H1 (cell line): ENCODE results near the gene ACTR2.

Experiments used
- NRF1 ChIP-seq: IDR thresholded peaks from 2 replicates; pipeline ENCODE4 v1.6.1; 2011; ENCODE audit warnings: mild to moderate bottlenecking, low read depth, low read length, improper control_type of control experiment
- POLR2A ChIP-seq, 2 experiments: IDR thresholded peaks; 1 replicate in 1 of 2; 2 replicates in 1 of 2; pipeline ENCODE4 v1.6.1; 2011; ENCODE audit warnings: low read depth in 2 of 2, low read length in 2 of 2, mild to moderate bottlenecking in 2 of 2; ENCODE audit errors: control extremely low read depth in 1 of 2
- POLR2AphosphoS5 ChIP-seq: IDR thresholded peaks from 2 replicates; pipeline ENCODE4 v1.6.1; 2011; ENCODE audit warnings: low read depth, low read length
- RFX5 ChIP-seq: IDR thresholded peaks from 2 replicates; pipeline ENCODE4 v1.6.1; 2011; ENCODE audit warnings: low read depth, low read length, improper control_type of control experiment, borderline replicate concordance
- TEAD4 ChIP-seq: IDR thresholded peaks from 2 replicates; pipeline ENCODE4 v1.6.1; 2012; ENCODE audit warnings: low read depth, low read length, inconsistent platforms, mixed read lengths
- TF ChIP-seq, protein P1 (sequence below), 3 experiments: IDR thresholded peaks; 1 replicate in 2 of 3; 2 replicates in 1 of 3; pipeline versions ENCODE4 v1.5.1 to v1.6.1; 2011; ENCODE audit warnings: low read length in 3 of 3, mild to moderate bottlenecking in 3 of 3, inconsistent platforms in 2 of 3, low read depth in 1 of 3, moderate library complexity in 1 of 3; ENCODE audit not compliant: insufficient read depth in 1 of 3; ENCODE audit errors: control extremely low read depth in 1 of 3

DNA sequence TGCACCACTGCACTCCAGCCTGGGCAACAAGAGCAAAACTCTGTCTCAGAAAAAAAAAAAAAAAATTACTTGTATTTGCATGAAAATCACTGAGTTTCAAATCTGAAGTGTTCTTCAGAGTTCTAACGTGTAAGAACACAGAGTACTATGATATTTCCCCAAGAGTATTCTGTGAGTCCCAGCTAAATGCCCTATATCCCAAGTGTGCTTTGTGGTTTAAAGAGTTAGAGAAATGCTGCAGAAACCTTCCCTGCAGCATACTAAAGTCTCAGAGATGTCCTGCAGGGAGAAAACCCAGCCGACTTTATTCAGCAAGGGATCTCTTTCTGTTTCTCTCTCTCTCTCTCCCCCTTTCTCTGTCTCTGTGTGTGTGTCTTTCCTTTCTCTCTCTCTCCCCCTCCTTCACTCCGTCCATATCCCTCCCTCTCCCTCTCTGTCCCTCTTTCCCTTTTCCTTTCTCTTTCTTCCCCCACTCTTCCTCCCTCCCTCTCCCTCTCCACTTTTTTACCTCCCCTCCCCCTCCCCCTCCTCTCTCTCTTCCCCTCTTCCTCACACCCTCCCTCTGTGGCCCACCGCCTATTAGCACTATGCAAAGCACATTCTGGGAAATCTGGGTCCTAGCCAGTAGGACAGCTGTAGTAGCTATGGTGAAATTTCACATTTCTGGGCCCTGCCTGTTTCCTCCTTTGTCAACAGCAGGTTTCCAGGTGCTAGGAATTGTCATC, 54.2 kb downstream of the ACTR2 start:
- no peak for TF ChIP-seq POLR2A (IDR thresholded peaks at IDR 0.05; ENCODE audit: control extremely low read depth in 1 of 2, low read depth in 2 of 2, low read length in 2 of 2)
- TF ChIP-seq POLR2AphosphoS5: no peak
- TF ChIP-seq TEAD4: no peak
- TF ChIP-seq, protein P1, sequence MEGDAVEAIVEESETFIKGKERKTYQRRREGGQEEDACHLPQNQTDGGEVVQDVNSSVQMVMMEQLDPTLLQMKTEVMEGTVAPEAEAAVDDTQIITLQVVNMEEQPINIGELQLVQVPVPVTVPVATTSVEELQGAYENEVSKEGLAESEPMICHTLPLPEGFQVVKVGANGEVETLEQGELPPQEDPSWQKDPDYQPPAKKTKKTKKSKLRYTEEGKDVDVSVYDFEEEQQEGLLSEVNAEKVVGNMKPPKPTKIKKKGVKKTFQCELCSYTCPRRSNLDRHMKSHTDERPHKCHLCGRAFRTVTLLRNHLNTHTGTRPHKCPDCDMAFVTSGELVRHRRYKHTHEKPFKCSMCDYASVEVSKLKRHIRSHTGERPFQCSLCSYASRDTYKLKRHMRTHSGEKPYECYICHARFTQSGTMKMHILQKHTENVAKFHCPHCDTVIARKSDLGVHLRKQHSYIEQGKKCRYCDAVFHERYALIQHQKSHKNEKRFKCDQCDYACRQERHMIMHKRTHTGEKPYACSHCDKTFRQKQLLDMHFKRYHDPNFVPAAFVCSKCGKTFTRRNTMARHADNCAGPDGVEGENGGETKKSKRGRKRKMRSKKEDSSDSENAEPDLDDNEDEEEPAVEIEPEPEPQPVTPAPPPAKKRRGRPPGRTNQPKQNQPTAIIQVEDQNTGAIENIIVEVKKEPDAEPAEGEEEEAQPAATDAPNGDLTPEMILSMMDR (IDR thresholded peaks at IDR 0.05; ENCODE audit: control extremely low read depth in 1 of 3, insufficient read depth in 1 of 3, low read depth in 1 of 3, low read length in 3 of 3): no peak
- TF ChIP-seq RFX5: no peak
- no peak for TF ChIP-seq NRF1
